GM06990 (cell line): Measurements from ENCODE around the gene FN1.

ENCODE experiments used
- DNase-seq: peaks from one replicate; pipeline ENCODE4 v3.0.0-alpha.2; 2011; ENCODE audit not compliant: insufficient read length; ENCODE audit errors: extremely low read depth
- H3K27me3 ChIP-seq: replicated peaks from 2 replicates; pipeline ENCODE4 v1.6.0; 2011; ENCODE audit warnings: low read length; ENCODE audit not compliant: control insufficient read depth, insufficient read depth
- H3K36me3 ChIP-seq: 2 replicates; pipeline ENCODE4 v1.5.1; 2011; ENCODE audit warnings: low read length; ENCODE audit not compliant: control insufficient read depth, insufficient read depth
- H3K4me3 ChIP-seq: replicated peaks from 2 replicates; pipeline ENCODE4 v1.5.1; 2011; ENCODE audit warnings: low read depth, mild to moderate bottlenecking, control low read depth, low read length
- CTCF ChIP-seq: IDR thresholded peaks from 2 replicates; pipeline ENCODE4 v1.5.1; 2011; ENCODE audit warnings: low read length, control low read depth, mild to moderate bottlenecking, inconsistent platforms; ENCODE audit not compliant: insufficient read depth, poor library complexity, severe bottlenecking

FN1 gene

DNA sequence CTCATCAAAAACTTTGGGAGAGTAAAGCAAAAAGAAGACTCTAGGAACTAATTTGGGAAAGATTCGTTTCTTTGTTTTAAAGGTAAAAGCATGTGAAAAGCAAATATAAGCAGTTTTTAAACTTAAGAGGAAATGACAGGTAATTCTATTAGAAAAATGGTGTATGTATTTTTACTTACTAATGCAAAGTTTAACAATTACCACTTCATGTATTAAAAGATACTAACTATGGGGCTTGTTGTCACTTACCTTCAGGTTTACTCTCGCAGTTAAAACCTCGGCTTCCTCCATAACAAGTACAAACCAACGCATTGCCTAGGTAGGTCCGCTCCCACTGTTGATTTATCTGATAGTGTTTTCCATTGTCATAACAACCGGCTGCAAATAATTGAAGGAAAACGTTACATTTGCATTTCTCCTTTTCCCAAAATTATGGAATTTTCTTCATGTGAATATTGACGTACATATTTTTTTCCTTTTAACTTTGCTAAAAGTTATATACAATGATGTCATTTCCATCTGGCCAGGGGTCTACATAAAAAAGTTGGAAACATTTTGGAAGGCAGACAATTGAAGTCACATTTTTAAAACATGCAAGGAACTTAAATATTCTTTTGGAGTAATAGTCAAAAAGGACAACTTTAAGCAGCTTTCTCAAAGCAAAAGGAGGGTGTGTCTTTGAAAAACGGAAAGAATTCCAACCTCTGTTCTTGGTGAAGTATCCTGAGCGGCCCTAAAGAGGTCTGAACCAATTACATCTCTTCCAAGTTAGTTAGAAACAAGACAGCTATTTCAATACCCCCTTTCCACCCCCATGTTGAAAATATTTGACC, 1.2 kb downstream of the FN1 start:
- TF ChIP-seq CTCF = no peak
- Histone ChIP-seq H3K27me3 (no peaks in the 10 kb centered on the region), H3K36me3 (no peaks in the 10 kb centered on the region), H3K4me3 (no peak overlapping the region)
- DNase-seq = no peak

- Histone ChIP-seq H3K36me3 (no peaks in the 10 kb centered on the region), H3K4me3 (no peak overlapping the region), H3K27me3 (no peaks in the 10 kb centered on the region)
- DNase-seq = no peak
- TF ChIP-seq CTCF = no peak
Observed at GRCh38 chr2:215432759-215433594, 2.9 kb downstream of the FN1 start.

DNA sequence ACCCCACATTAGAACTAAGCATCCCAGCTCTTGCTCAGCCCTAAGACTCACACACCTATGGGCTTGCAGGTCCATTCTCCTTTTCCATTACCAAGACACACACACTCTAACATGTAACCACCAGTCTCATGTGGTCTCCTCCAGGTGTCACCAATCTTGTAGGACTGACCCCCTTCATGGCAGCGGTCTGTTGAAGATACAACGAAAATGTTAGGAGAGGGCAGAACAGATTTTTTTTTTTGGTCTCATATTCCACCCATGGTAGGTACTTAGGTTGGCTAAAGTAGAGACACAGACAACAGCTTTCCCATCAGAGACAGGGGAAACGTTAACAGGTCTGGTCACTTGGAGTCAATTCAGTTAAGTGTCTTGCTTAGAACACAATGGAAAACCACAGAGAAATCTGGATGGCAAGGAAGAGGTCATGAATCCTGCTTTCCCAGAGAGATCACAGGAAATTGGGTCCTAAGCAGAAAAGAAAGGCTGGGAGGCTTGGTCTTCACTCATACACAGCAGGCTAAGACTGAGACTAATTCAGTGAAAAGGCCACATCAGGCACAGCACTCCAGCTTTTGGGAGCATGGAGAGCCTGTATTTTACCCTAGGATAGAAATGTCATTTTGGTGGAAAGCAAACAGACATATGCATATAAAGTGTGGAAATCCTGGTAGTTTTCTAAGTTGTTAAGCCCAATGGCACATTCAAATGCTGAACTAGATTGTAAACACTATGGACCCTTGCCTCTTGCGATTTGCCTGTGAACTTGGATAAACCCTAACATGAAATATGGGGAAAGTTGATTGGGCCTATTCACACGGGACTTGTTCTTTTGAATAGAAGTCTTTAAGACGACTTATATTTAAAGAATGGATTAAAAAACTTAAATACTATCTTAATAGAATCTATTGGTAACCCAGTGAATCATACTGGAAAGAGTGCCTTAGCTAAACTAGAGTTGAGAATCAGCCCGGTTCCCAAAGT, 3.8 kb downstream of the FN1 start:
- H3K27me3 ChIP-seq = no peaks in the 10 kb centered on the region
- DNase-seq = no peak
- H3K36me3 ChIP-seq = no peaks in the 10 kb centered on the region
- H3K4me3 ChIP-seq = no peak overlapping the region
- TF ChIP-seq CTCF = no peak

- TF ChIP-seq CTCF = no peak
- Histone ChIP-seq H3K27me3 (no peaks in the 10 kb centered on the region), H3K4me3 (no peak overlapping the region), H3K36me3 (no peaks in the 10 kb centered on the region)
- no peak for DNase-seq
Observed at GRCh38 chr2:215431290-215431689, 4.6 kb downstream of the FN1 start.

DNA sequence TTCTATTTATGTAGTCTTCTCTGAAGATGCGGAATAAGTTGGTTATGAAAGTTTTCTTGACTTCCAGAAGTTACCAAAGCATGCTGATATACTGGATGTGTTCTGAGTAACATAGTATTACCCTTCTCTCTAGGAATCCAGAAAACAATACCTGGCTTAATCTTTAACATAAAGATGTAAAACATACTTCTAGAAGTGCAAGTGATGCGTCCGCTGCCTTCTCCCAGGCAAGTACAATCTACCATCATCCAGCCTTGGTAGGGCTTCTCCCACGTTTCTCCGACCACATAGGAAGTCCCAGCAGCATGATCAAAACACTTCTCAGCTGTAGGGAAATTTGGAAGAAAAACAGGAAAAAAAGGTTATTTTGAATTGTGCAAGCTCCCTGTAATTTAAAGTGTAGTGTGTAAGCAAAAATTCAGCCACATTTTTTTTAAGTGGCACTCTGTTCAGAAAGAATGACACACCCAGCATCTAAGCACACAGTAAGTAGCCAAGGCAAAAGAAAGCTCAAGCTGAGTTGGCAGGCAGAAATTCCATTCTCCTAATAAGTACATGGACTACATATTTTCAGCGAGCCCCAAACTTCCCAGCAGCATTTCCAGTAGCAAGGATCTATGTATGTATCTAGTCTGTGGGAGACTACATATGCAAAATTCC, 5.2 kb downstream of the FN1 start:
- DNase-seq = no peak
- H3K27me3 ChIP-seq = no peaks in the 10 kb centered on the region
- H3K36me3 ChIP-seq = no peaks in the 10 kb centered on the region
- no peak for TF ChIP-seq CTCF
- H3K4me3 ChIP-seq = no peak overlapping the region
